Transverse colon (tissue), 4 donors: ENCODE results near the gene CHST13. TPM values are rescaled to one million over a fixed set of nuclear protein-coding genes. Genes with fewer than 3 reads are reported as not detected.

Source experiments
- DNase-seq: peaks from one replicate; pipeline ENCODE4 v3.0.0-alpha.2; 2019
- H3K27ac ChIP-seq, 4 donors: fragments of 200-600 bp; sonication (generic); 2 replicates each; pipeline ENCODE4 v1.5.1; 2016 to 2018; ENCODE audit warnings: inconsistent platforms in 4 of 4
- H3K27me3 ChIP-seq: fragments of 200-600 bp; sonication (generic); 2 replicates; pipeline ENCODE4 v1.5.1; 2017; ENCODE audit warnings: inconsistent platforms
- H3K36me3 ChIP-seq, 4 donors: fragments of 200-600 bp; sonication (generic); 2 replicates each; pipeline ENCODE4 v1.5.1; 2017 to 2019; ENCODE audit warnings: inconsistent platforms in 4 of 4
- H3K4me1 ChIP-seq, 4 donors: fragments of 200-600 bp; sonication (generic); 2 replicates each; pipeline ENCODE4 v1.5.1; 2017 to 2020; ENCODE audit warnings: inconsistent platforms in 4 of 4
- H3K4me3 ChIP-seq, 4 donors: fragments of 200-600 bp; sonication (generic); 1 replicate in 1 of 4; 2 replicates in 3 of 4; pipeline versions ENCODE4 v1.5.1 to v1.6.1; 2017 to 2019; ENCODE audit warnings: inconsistent platforms in 4 of 4
- H3K9me3 ChIP-seq, 2 donors: fragments of 200-600 bp; sonication (generic); 2 replicates each; pipeline ENCODE4 v1.5.1; 2017 to 2019; ENCODE audit warnings: inconsistent platforms in 2 of 2
- EP300 ChIP-seq: sonication (generic); formaldehyde crosslinking; IDR thresholded peaks from one replicate; pipeline ENCODE4 v1.6.1; 2017; ENCODE audit warnings: antibody characterized with exemption, low read depth
- POLR2A ChIP-seq: fragments of 450-650 bp; IDR thresholded peaks from one replicate; pipeline ENCODE4 v1.6.1; 2016; ENCODE audit warnings: antibody characterized with exemption, mild to moderate bottlenecking, moderate library complexity
- POLR2AphosphoS5 ChIP-seq, 3 donors: sonication (generic); formaldehyde crosslinking; IDR thresholded peaks; one replicate each; pipeline ENCODE4 v1.6.1; 2016; ENCODE audit warnings: antibody characterized with exemption in 3 of 3
- WGBS, 2 donors: methylation state at CpG; one replicate each; pipeline ENCODE4 v1.1.5; 2018; ENCODE audit warnings: low coverage in 1 of 2; 5-methylcytosine and 5-hydroxymethylcytosine counted together
- in situ Hi-C, 4 donors: fragments of 200-750 bp; cut with MboI; loops; one replicate each; pipeline versions ENCODE4 v1.15.0 to v1.15.1; 2017; ENCODE audit warnings: low sequenced_read_pairs in 3 of 4, low pct_ligation_motif_present in 1 of 4, low pct_unique_long_range_greater_than_20kb in 1 of 4
- intact Hi-C: fragments of 100-400 bp; cut with DNase I; formaldehyde crosslinking; loops from one replicate; pipeline ENCODE4 v1.15.1; 2023; ENCODE audit warnings: low total_unique reads
- total RNA-seq, 4 donors: library from RNA; depleted of rRNA; stranded (reverse); fragments of >200 nt; gene quantifications; one replicate each; pipeline ENCODE4 v1.1.0, GENCODE V29; 2016
- TF ChIP-seq, protein P1 (sequence below), 5 experiments: fragments of 200-600 bp in 3 of 5; fragments of 450-650 bp in 2 of 5; sonication (generic) in 3 of 5; IDR thresholded peaks; 1 replicate in 2 of 5; 2 replicates in 3 of 5; pipeline ENCODE4 v1.5.1; 2016 to 2017; ENCODE audit warnings: antibody characterized with exemption in 5 of 5, inconsistent platforms in 3 of 5, mild to moderate bottlenecking in 2 of 5, moderate library complexity in 1 of 5

CHST13 gene, protein sequence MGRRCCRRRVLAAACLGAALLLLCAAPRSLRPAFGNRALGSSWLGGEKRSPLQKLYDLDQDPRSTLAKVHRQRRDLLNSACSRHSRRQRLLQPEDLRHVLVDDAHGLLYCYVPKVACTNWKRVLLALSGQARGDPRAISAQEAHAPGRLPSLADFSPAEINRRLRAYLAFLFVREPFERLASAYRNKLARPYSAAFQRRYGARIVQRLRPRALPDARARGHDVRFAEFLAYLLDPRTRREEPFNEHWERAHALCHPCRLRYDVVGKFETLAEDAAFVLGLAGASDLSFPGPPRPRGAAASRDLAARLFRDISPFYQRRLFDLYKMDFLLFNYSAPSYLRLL
- total RNA-seq = 1 to 10 TPM in 3 of 4 donors, not detected in 1; 2.0 to 6.4 (median 4.9) TPM

GRCh38 chr3:126523745-126524428, at the start of gene CHST13:
CHST13 (plus strand) TSS chr3:126524155; CDS start chr3:126524333, 178 bp downstream.
- peak in 1 of 3 donors; percentile 38 for TF ChIP-seq POLR2AphosphoS5 (IDR thresholded peaks at IDR 0.05)
- TF ChIP-seq, protein P1, sequence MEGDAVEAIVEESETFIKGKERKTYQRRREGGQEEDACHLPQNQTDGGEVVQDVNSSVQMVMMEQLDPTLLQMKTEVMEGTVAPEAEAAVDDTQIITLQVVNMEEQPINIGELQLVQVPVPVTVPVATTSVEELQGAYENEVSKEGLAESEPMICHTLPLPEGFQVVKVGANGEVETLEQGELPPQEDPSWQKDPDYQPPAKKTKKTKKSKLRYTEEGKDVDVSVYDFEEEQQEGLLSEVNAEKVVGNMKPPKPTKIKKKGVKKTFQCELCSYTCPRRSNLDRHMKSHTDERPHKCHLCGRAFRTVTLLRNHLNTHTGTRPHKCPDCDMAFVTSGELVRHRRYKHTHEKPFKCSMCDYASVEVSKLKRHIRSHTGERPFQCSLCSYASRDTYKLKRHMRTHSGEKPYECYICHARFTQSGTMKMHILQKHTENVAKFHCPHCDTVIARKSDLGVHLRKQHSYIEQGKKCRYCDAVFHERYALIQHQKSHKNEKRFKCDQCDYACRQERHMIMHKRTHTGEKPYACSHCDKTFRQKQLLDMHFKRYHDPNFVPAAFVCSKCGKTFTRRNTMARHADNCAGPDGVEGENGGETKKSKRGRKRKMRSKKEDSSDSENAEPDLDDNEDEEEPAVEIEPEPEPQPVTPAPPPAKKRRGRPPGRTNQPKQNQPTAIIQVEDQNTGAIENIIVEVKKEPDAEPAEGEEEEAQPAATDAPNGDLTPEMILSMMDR (IDR thresholded peaks at IDR 0.05) = no peak
- TF ChIP-seq POLR2A = peak; percentile 35

GRCh38 chr3:126474498-126475412, 49.2 kb upstream of the CHST13 start:
- Histone ChIP-seq H3K4me1 (peaks cover 27 to 45% (median 36%) of the 10 kb centered on the region in 4 donors), H3K9me3 (no peaks in the 10 kb centered on the region), H3K36me3 (peaks cover 0 to 17% (median 8%) of the 10 kb centered on the region in 4 donors), H3K27ac (peak overlapping the region; percentile 96), H3K4me3 (peak overlapping the region; percentile 58 to 75 (median 68)), H3K27me3 (no peaks in the 10 kb centered on the region)
- TF ChIP-seq POLR2A (peak; percentile 15), EP300 (no peak), POLR2AphosphoS5 (IDR thresholded peaks at IDR 0.05) (peak in 1 of 3 donors; percentile 16)
- TF ChIP-seq, protein P1 (IDR thresholded peaks at IDR 0.05) = peak in 2 of 5 experiments; percentile 34 to 45
- peak; percentile 45 for DNase-seq
- intact Hi-C loops (no loop called here), in situ Hi-C loops (no loop called here)
- WGBS, 2 donors = 4 to 7% methylated on average over 5 to 54 of the region's 72 CpGs

More at GRCh38 chr3:126523745-126524428, at the start of gene CHST13:
- H3K4me1 ChIP-seq = peaks cover 4 to 18% (median 13%) of the 10 kb centered on the region in 4 donors
- H3K27me3 ChIP-seq = peaks cover 19% of the 10 kb centered on the region
- DNase-seq = peak; percentile 86
- intact Hi-C loops (no loop called here), in situ Hi-C loops (no loop called here)
- H3K27ac ChIP-seq = peak within 1 kb of the TSS; percentile 18 to 57 (median 44)
- H3K9me3 ChIP-seq = no peaks in the 10 kb centered on the region
- WGBS, 2 donors = 6 to 14% methylated on average over 7 to 55 of the region's 56 CpGs
- no peaks in the 10 kb centered on the region for H3K36me3 ChIP-seq
- peak within 1 kb of the TSS; percentile 26 to 56 (median 42) for H3K4me3 ChIP-seq

DNA sequence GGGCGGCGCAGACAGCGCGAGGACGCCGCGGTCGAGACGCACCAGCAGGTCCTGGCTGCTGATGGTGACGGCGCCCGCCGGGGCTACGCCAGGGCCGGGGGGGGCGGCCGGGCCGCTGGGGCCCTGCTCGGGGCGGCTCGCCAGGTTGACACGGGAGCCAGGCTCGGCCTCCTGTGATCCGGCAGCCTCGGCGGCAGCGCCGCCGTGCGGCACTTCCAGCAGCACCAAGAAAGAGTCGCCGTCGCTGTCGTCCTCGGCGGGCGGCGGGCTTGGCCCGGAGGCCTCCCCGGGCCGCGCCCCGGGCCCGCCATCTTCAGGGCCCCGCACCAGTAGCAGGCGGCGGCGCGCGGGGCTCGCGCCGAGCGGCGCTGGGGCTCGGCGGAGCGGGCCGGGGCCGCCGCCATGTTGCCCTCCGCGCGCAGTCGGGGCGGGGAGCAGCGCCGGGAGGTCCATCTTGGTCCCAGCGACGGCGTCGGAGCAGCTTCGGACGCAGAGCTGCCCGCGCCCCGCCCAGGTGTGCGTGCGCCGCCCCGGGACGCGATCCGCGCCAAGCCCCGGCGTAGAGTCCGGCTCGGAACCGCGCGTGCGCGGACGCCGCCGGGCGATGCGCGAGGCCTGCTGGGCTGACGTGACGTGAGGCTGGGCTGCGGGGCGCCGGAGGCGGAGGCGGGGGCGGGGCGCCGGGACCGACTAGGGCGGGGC, 48.4 kb upstream of the CHST13 start, which contains the start of gene ZXDC:
Gene ZXDC, minus strand, starts transcription at position 479 of the 702 bp plus-strand sequence. Its CDS starts 26 bp downstream, at position 453.
- H3K27ac ChIP-seq = peak within 1 kb of the TSS; percentile 96
- WGBS, 2 donors = 0% methylated on average over 27 of the region's 112 CpGs; no CpG with 5 or more reads in 1 of the 2 donors
- H3K9me3 ChIP-seq = no peaks in the 10 kb centered on the region
- DNase-seq = peak; percentile 95
- H3K27me3 ChIP-seq = no peaks in the 10 kb centered on the region
- in situ Hi-C loops = no loop called here
- no peak for TF ChIP-seq POLR2A
- TF ChIP-seq, protein P1 (IDR thresholded peaks at IDR 0.05) = peak in 2 of 5 experiments; percentile 15 to 31
- TF ChIP-seq POLR2AphosphoS5 (IDR thresholded peaks at IDR 0.05) = peak; percentile 42 to 89 (median 79)
- H3K4me3 ChIP-seq = peak within 1 kb of the TSS; percentile 58 to 75 (median 68)
- peaks cover 27 to 45% (median 36%) of the 10 kb centered on the region in 4 donors for H3K4me1 ChIP-seq
- intact Hi-C loops = no loop called here
- peaks cover 0 to 9% (median 4%) of the 10 kb centered on the region in 4 donors for H3K36me3 ChIP-seq
